Muscle of leg (tissue), 11 donors: ENCODE measurements around the gene UTP11. TPM values are rescaled to one million over a fixed set of nuclear protein-coding genes. Genes with fewer than 3 reads are reported as not detected.

Source experiments
- DNase-seq: peaks from one replicate; pipeline ENCODE4 v3.0.0; 2013
- H3K27ac ChIP-seq: one replicate; pipeline ENCODE4 v1.5.1; 2013; ENCODE audit warnings: mild to moderate bottlenecking, low read length, control low read depth
- H3K27me3 ChIP-seq: one replicate; pipeline ENCODE4 v1.6.1; 2013; ENCODE audit warnings: low read length; ENCODE audit not compliant: control insufficient read depth, insufficient read depth
- H3K36me3 ChIP-seq: one replicate; pipeline ENCODE4 v1.6.1; 2013; ENCODE audit warnings: low read length; ENCODE audit not compliant: control insufficient read depth, insufficient read depth
- H3K4me1 ChIP-seq: one replicate; pipeline ENCODE4 v1.6.1; 2013; ENCODE audit warnings: low read length; ENCODE audit not compliant: control insufficient read depth, insufficient read depth
- H3K4me3 ChIP-seq: one replicate; pipeline ENCODE4 v1.5.1; 2013; ENCODE audit warnings: low read length, control low read depth
- H3K9me3 ChIP-seq: replicated peaks from 2 replicates; pipeline ENCODE4 v1.6.1; 2013; ENCODE audit warnings: low read depth, low read length; ENCODE audit not compliant: control insufficient read depth
- WGBS: methylation state at CpG from one replicate; pipeline ENCODE4 v1.1.5; 2013; ENCODE audit warnings: missing lambda C conversion rate; ENCODE audit not compliant: insufficient coverage; 5-methylcytosine and 5-hydroxymethylcytosine counted together
- polyA plus RNA-seq, 8 donors: library from polyadenylated mRNA; unstranded; fragments of 120-200 nt; gene quantifications; one replicate each; pipeline versions ENCODE4 v1.2.1 to v1.2.3, GENCODE V29; 2013; ENCODE audit warnings: inconsistent platforms in 1 of 8, low replicate concordance in 1 of 8; ENCODE audit not compliant: insufficient read length in 8 of 8, insufficient read depth in 1 of 8
- total RNA-seq: library from RNA; stranded (reverse); fragments of 120-200 nt; gene quantifications from one replicate; pipeline ENCODE4 v1.2.4, GENCODE V29; 2013

Gene UTP11
- total and polyA plus RNA-seq, 9 donors: 62.1 to 103 (median 90.6) TPM

DNA sequence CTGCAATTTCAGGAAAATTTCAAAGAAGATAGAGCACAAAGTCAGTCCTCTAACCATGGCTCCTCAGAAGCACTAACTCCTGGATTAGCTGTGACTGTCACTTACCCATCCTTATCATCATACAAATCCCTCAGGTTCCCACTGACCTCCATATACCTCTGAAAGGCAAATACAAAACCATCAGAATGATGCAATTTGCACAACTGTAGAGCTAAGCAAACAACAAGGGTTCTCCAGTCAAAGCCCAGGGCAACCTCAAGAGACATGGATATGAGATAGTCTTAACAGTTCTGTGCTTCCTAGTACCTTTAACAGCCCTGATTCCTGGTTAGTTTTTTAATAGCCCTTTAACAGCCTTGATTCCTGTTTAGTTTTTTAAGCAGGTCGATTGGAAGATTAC, 24.9 kb upstream of the UTP11 start:
- no peak overlapping the region for H3K27ac ChIP-seq
- peaks cover 41% of the 10 kb centered on the region for H3K36me3 ChIP-seq
- no peak overlapping the region for H3K4me3 ChIP-seq
- WGBS: no CpG with 5 or more reads among the region's 1 CpG
- peaks cover 7% of the 10 kb centered on the region for H3K4me1 ChIP-seq
- no peaks in the 10 kb centered on the region for H3K9me3 ChIP-seq
- no peak for DNase-seq
- H3K27me3 ChIP-seq: no peaks in the 10 kb centered on the region

DNA sequence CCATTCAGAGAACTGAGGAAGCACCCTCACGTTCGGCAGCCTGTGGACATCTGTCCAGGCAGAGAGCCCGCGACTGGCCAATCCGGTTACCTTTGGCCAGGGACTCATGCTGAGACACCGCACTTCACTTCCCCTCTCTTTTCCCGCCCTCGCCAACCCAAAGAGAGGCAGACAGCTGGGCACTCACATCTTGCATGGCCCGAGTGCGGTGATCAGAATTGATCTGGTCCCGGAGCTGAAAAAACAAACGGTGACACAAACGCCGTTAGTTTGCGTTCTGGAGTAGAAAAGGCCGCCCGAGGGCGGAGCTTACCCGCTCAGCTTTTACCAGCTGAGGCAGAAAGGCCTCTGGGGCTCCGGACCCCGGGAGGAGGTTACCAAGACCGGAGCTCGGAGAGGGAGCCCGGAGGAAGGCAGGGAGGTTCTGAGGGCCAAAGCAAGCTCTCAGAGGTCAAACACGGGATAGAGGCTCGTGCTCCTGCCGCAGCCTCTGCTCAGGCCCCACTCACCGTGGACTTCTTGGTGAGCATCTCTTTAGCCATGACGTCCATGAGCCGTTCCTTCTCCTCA, 23.1 kb upstream of the UTP11 start:
- no peaks in the 10 kb centered on the region for H3K27me3 ChIP-seq
- H3K27ac ChIP-seq: peak overlapping the region; percentile 85
- peak overlapping the region; percentile 91 for H3K4me3 ChIP-seq
- H3K36me3 ChIP-seq: peaks cover 29% of the 10 kb centered on the region
- WGBS: under 1% methylated on average over 28 of the region's 30 CpGs
- peaks cover 7% of the 10 kb centered on the region for H3K4me1 ChIP-seq
- peak; percentile 49 for DNase-seq
- H3K9me3 ChIP-seq: no peaks in the 10 kb centered on the region

DNA sequence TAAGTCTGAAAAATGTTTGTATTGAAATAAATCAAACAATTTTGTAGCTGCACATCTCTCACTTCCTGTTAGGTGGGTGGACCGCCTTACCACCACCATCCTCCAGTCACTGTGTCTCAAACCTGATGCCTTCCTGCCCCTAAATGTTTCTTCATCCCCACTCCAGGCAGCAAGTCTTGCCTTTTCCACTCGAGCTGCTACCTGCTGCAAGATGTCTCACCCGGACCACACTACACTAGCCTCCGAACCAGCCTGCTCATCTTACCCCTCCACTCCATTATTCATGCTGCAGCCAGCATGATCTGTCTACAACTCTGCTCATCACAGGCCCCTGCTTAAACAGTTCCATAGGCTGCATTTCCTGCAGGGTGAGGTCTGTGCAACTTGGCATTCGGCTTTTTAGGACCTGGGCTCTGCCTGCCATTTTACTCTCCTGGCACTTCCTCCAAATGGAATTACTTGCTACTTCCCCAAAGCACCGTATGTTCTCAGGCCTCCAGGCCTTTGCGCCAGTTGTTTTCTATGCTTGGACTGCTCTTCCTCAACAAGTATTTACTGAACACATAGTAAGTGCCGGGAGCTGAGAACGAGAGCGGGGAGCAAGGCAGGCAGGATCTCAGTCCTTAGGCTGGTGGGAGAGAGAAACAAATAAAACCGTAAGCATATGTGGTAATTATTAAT, 17.5 kb upstream of the UTP11 start:
- H3K4me3 ChIP-seq: peak overlapping the region; percentile 35
- H3K27ac ChIP-seq: peak overlapping the region; percentile 97
- H3K9me3 ChIP-seq: no peaks in the 10 kb centered on the region
- no peaks in the 10 kb centered on the region for H3K27me3 ChIP-seq
- DNase-seq: peak; percentile 51
- WGBS: 62% methylated on average over 5 of the region's 11 CpGs
- peaks cover 36% of the 10 kb centered on the region for H3K36me3 ChIP-seq
- H3K4me1 ChIP-seq: peaks cover 56% of the 10 kb centered on the region

DNA sequence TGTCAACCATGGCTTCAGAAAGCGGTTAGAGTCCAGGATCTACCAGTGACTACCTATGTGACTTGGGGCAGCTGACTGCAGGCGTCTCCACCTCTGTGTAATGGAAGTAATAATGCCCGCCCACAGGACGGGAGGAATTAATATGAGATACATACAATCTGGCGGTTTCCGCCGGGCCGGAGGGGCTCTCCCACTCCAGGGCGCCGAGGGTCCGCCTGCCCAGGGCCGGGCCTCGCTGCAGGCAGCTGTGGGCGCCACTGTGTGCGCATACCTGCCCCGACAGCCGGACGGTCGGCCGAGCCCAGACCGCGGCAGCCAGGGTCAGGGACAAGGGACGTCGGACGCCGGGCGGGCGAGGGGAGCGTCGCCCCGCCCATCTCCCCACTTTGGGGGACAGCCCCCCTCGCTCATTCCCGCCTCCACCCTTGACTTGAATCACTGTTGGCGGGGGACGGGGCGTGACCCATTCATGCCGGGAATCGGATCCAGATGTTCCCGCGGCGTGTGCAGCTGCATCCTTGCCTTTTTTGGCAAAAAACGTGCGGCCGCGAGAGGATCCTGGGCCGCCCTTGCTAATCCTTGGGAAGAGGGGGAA, 16.7 kb upstream of the UTP11 start:
- Histone ChIP-seq H3K36me3 (peaks cover 36% of the 10 kb centered on the region), H3K27me3 (no peaks in the 10 kb centered on the region), H3K27ac (peak overlapping the region; percentile 97), H3K4me3 (peak overlapping the region; percentile 35), H3K4me1 (peaks cover 60% of the 10 kb centered on the region), H3K9me3 (no peaks in the 10 kb centered on the region)
- 6% methylated on average over 39 of the region's 46 CpGs for WGBS
- peak; percentile 99 for DNase-seq

DNA sequence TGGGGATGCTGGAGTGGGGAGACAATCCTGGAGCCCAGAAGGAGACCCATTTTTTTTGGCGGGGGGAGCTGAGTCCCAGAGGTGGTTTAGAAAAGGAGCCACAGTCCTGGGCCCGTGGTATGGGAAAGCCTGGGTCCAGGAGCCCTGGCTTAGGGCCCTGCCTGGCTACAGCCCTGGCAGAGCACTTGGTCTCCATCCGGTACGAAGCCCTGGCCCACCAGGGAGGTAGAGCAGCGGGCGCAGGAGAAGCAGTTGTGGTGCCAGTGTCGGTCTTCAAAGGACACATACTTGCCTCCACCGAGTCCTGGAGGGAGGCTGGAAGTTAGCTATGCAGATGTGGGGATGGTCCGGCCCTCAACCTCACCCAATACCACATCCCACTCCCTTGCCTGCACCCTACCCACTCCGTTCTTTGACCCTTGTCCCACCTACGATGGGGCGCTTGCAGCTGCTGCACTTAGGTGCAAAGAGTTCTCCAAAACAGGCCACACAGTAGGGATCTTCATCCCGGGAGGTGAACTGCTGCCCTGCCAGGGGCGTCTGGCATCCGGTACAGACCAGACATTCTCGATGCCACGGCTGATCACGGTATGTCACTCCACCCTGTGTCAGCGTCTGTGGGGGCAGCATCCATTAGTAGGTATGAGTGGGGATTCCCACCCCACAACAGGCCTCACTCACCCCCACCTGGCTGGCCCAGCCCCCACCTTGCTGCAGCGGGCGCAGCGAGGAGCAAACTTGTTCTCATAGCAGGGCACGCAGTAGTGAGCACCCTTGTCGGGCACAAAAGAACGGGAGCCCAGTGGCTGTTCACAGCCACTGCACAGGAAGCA, 15.1 kb upstream of the UTP11 start:
- H3K4me1 ChIP-seq: peaks cover 76% of the 10 kb centered on the region
- no peak for DNase-seq
- H3K4me3 ChIP-seq: no peak overlapping the region
- H3K27ac ChIP-seq: peak overlapping the region; percentile 97
- no peaks in the 10 kb centered on the region for H3K27me3 ChIP-seq
- WGBS: 79% methylated on average over 13 of the region's 25 CpGs
- no peaks in the 10 kb centered on the region for H3K9me3 ChIP-seq
- H3K36me3 ChIP-seq: peaks cover 36% of the 10 kb centered on the region

DNA sequence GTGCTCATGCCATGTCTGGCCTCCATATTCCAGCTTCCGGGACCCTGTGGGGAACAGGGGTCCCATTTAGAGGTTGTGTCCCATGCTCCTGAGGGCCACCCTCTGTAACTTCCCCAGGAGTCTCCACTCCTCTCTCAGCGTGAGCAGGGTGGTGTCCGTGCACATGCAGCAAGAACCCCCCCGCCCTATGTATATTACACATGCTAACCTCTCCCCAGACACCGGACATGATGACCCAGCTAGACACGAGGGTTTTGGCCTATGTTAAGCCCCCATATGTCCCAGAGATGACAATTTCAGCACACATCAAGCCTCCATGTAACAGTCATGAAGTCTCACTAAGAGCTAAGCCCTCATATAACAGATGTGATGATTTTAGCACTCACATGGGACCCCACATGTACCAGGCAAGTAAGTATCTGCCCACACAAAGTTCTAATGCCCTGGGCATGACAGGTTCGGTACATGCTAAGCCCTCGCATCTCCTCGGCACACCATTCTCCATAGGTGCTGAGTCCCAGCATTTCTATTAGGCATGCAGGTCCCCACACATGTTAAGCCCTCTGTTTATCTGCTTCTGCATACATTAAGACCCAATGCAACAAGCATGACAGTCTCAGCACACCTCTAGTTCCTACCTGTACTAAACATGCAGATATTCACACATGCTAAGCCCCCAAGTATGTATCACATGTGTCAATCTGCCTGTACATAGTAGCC, 14.3 kb upstream of the UTP11 start:
- 85% methylated on average over 9 of the region's 9 CpGs for WGBS
- no peak for DNase-seq
- H3K4me3 ChIP-seq: no peak overlapping the region
- peaks cover 38% of the 10 kb centered on the region for H3K36me3 ChIP-seq
- H3K27me3 ChIP-seq: no peaks in the 10 kb centered on the region
- peak overlapping the region; percentile 94 for H3K27ac ChIP-seq
- H3K9me3 ChIP-seq: no peaks in the 10 kb centered on the region
- H3K4me1 ChIP-seq: peaks cover 83% of the 10 kb centered on the region

DNA sequence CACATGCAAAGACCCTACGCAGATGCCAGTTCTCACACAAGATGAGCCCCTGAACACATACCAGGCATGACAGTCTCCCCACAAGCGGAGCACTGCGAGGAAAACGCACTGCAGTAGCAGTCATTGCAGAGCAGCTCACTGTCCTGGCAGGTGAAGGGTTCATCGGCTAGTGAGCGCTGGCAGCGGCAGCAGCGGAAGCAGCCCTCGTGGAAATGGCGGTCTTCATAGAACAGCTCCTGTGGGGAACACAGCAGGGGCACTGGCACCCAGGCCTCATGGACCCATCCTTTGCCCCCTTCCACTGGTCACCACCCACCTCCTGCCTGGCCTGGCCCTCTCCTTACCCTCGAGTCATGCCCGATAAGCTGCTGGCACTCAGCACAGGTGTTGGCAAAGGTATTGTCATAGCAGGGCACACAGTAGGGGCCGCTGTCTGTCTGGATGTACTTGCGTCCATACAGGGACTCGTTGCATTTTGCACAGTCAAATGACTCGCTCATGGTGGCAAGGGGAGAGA, 13.6 kb upstream of the UTP11 start:
- Histone ChIP-seq H3K27ac (peak overlapping the region; percentile 94), H3K4me3 (peak overlapping the region; percentile 8), H3K9me3 (no peaks in the 10 kb centered on the region), H3K27me3 (no peaks in the 10 kb centered on the region), H3K4me1 (peaks cover 91% of the 10 kb centered on the region), H3K36me3 (peaks cover 38% of the 10 kb centered on the region)
- WGBS: 65% methylated on average over 16 of the region's 16 CpGs
- DNase-seq: no peak

DNA sequence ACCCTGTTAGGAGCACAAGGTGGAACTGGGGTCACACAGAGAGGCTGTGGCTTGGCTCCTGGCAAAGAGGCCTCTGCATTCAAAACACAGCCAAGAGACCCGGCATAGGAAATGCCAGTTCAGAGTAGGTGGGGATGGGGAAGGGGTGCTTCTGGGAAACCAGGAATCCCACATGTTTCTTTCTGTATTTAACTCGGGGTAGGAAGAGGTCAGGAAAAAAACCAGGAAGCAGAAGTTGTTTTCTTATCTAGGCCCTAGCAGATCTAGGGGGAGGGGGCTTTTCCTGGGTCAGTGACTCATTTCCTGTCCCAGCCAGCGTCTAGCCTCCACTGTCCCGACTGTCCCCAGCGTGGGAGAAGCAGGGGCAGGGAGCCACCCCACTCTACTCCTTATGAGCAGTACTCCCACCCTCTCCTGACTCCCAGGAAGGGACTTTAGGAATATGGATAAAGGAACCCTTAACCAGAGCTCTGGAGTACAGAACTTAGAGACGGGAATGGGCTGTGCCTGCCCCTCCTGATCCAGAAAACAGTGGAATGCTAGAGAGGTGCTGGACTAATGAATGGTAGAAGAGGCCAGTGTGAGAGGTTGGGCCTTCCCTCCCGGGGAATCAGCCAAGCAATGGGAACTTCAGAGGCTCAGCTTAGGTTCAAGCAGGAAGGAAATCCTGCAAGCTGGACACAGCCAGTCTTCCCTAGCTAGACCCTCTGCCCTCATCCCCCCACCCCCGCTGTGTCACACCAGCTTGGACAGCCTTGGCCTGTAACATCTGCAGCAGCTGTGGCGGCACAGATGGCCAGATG, 12.9 kb upstream of the UTP11 start:
- peak overlapping the region; percentile 8 for H3K4me3 ChIP-seq

DNA sequence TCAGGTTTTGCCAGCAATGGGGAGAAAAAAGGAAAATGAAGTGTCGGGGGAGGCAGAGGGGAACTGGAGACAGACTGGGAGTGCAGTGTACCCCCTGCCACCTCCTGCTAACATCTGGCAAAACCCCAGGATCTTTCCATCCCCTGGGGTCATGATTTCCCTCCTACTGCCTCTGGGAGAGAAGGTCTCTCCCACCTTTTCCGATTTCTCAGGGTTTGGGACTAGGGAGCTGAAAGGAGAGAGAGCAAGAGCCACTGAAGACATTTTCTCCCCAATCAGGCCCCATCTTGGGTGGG, 12.4 kb upstream of the UTP11 start:
- no CpG with 5 or more reads among the region's 2 CpGs for WGBS
- Histone ChIP-seq H3K27me3 (no peaks in the 10 kb centered on the region), H3K36me3 (peaks cover 32% of the 10 kb centered on the region), H3K4me3 (no peak overlapping the region), H3K4me1 (peaks cover 89% of the 10 kb centered on the region), H3K9me3 (no peaks in the 10 kb centered on the region), H3K27ac (peak overlapping the region; percentile 94)
- DNase-seq: no peak

More for the DNA sequence above, 12.9 kb upstream of the UTP11 start:
- Histone ChIP-seq H3K36me3 (peaks cover 38% of the 10 kb centered on the region), H3K4me1 (peaks cover 95% of the 10 kb centered on the region), H3K9me3 (no peaks in the 10 kb centered on the region), H3K27me3 (no peaks in the 10 kb centered on the region), H3K27ac (peak overlapping the region; percentile 94)
- DNase-seq: peak; percentile 94
- WGBS: 0% methylated on average over 1 of the region's 9 CpGs
